Astrocyte of the hippocampus (primary cell): Measurements from ENCODE around the gene ABCC11.

Experiments
- DNase-seq: peaks from one replicate; pipeline ENCODE4 v3.0.0; 2011; ENCODE audit warnings: low read depth, low spot score

Gene ABCC11

GRCh38 chr16:48164907-48165715 is 82.2 kb downstream of the ABCC11 start:
- DNase-seq = peak; percentile 86

DNA sequence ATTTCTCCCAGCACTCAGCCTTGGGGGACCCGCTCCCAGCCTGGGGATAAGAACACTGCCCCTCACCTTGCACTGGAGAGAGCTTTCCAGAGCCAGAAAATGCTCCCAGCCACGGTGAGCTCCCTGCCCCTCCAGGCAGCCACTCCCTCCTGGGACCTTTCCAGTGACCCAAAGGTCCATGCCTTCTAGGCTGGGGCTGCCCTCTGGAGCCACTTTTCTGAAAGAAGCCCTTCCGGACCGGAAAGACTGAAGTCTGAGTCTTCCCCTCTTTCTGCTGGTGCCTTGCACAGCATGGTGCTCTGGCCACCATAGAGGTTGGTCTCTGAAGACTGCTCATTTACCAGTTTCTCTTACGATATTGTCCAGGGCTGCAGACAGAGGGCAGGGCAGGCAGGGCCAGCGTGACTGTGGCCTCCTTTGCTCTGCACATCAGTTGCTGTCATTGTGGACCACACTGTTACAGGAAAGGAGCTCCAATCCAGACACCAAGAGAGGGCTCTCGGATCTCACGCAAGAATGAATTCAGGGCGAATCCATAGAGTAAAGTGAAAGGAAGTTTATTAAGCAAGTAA is 84.4 kb downstream of the ABCC11 start:
- DNase-seq = no peak

- no peak for DNase-seq
Observed at GRCh38 chr16:48161906-48162305, 85.4 kb downstream of the ABCC11 start.

- DNase-seq = peak; percentile 12
Observed at GRCh38 chr16:48160575-48160974, 86.8 kb downstream of the ABCC11 start.

GRCh38 chr16:48158296-48158695 is 89.0 kb downstream of the ABCC11 start:
- peak; percentile 86 for DNase-seq

DNA sequence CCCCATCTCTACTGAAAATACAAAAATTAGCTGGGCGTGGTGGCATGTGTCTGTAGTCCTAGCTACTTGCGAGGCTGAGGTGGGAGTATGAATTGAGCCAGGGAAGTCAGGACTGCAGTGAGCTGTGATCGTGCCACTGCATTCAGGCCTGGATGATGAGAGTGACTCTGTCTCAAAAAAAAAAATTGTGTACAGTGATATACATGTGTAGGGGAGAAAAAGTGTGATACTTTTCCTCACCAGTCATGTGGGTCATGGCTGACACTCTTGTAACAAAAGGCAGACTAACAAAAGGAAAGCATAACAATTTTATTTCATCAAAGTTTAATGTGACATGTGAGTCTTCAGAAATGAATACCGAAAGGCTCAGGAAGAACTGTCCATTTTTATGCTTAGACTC is 89.5 kb downstream of the ABCC11 start:
- DNase-seq = no peak

DNA sequence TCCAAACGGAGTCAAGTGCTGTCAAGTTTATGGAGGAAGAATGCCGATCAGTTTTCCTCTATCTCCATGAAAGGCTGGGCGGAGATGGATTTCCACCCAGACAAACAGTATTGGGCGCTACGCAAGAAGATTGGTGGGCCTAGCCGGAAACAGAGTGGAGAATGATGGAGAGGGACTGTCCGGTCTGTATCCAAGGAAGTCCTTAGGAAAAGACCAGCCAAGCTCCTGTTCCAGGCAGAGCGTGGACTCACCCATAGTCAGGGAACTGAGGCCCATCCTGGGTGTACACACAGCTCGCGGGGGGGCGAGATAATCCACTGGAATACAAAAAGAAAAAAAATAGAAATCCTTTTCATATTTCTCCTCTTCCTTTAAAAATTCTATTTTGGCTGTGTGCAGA is 90.0 kb downstream of the ABCC11 start:
- no peak for DNase-seq

- DNase-seq = peak; percentile 91
Observed at GRCh38 chr16:48156790-48157209, 90.5 kb downstream of the ABCC11 start.

- no peak for DNase-seq
Observed at GRCh38 chr16:48155926-48156789, 91.2 kb downstream of the ABCC11 start, which contains the start of gene ABCC12. Gene ABCC12, minus strand, starts transcription at chr16:48155993. Its CDS starts 9,569 bp downstream, at chr16:48146424.

- DNase-seq = no peak
Observed at GRCh38 chr16:48153774-48154173, 93.6 kb downstream of the ABCC11 start.

GRCh38 chr16:48152226-48152625 is 95.1 kb downstream of the ABCC11 start:
- DNase-seq = no peak

GRCh38 chr16:48150707-48151106 is 96.6 kb downstream of the ABCC11 start:
- no peak for DNase-seq

- DNase-seq = peak; percentile 26
Observed at GRCh38 chr16:48146710-48147109, 100.6 kb downstream of the ABCC11 start.

- DNase-seq = no peak
Observed at GRCh38 chr16:48146131-48146530, 101.2 kb downstream of the ABCC11 start.

DNA sequence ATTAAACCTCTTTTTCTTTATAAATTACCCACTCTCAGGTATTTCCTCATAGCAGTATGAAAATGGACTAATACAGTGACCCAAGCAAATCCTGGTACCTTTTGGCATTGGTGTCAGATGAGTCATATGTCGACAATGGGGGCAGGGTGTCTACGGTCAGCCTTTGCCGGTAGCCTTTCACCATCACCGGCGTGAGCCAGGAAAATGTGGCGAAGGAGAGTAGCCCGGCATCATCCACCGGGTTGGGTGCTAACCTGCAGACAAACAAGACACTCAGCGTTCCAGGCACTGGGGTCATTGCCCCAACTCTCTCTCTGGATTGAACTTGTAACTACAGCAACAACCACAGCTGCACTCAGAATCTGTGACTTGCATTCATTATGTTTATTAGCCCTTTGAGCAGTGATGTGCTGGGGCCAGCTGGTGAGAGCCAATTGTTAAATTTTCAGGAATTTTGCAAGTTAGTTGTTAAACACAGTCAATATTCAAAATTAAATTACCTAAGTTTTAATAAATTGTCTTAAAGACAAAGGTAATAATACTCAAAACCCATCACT is 103.4 kb downstream of the ABCC11 start:
- DNase-seq = peak; percentile 10

GRCh38 chr16:48140821-48141220 is 106.5 kb downstream of the ABCC11 start:
- no peak for DNase-seq

GRCh38 chr16:48139517-48139916 is 107.8 kb downstream of the ABCC11 start:
- DNase-seq = no peak

GRCh38 chr16:48138543-48138942 is 108.8 kb downstream of the ABCC11 start:
- no peak for DNase-seq

DNA sequence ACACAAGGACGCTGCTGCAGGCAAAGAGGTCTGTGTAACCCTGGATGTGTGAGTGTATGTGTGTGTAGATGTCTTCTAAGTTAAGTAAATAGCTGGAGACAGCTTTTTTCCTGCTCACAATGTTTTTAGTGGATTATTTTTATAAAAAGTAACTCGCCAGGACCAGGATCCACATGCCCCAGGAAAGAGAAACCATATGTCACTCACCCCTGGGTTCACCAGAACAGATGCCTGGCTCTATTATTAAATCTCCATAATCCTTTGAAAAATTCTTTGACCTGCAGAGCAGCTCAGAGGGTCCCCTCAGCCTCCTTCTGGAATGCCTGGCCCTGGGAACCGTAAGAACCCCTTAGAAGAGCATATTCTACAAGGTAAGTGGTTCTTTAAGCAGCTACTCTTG is 109.5 kb downstream of the ABCC11 start:
- DNase-seq = no peak

- DNase-seq = no peak
Observed at GRCh38 chr16:48136547-48137360, 110.6 kb downstream of the ABCC11 start.
